K562 (cell line): ENCODE measurements around the gene TMEM181. TPM values are rescaled to one million over a fixed set of nuclear protein-coding genes. Genes with fewer than 3 reads are reported as not detected.
A peak's percentile ranks its signal among the peaks of the same experiment; 100 is the strongest.

Experiments
- ATAC-seq: fragments of 200-7000 bp; cut with Tn5 transposase; 3 replicates; pipeline ENCODE4 v1.9.1; 2020; ENCODE audit warnings: moderate library complexity
- BruUV-seq: library from RNA; stranded (reverse); fragments of 400-500 nt; replicated peaks from 2 replicates; lab custom pipeline; 2021; lab: Mats Ljungman, UMichigan
- CTCF ChIA-PET: fragments of 300-600 bp; formaldehyde crosslinking; extraction: SDS; loops from one replicate; lab custom pipeline; 2021; ENCODE audit warnings: low intra/inter-chr PET ratio; lab: Yijun Ruan, JAX
- POLR2A ChIA-PET: fragments of 300-600, 350-650 bp; sonication (Branson Sonifier 250); formaldehyde crosslinking; extraction: SDS; loops from one replicate; lab custom pipeline; 2021; ENCODE audit warnings: antibody characterized with exemption, inconsistent platforms; lab: Yijun Ruan, JAX
- DNase-seq, 4 experiments: peaks; one replicate each; pipeline versions ENCODE4 v3.0.0 to v3.0.0-alpha.2; 2011 to 2018; ENCODE audit warnings: low spot score in 3 of 4, mixed read lengths in 3 of 4; ENCODE audit errors: extremely low read depth in 1 of 4
- FAIRE-seq: peaks from 2 replicates; lab custom pipeline; 2011; peaks lifted over from hg19 to GRCh38; lab: Jason Lieb, UNC
- H2AFZ ChIP-seq: 2 replicates; pipeline ENCODE4 v1.6.0; 2011; ENCODE audit warnings: low read depth, low read length, control low read depth, inconsistent platforms
- H3K27ac ChIP-seq: fragments of 200-600 bp; 3 replicates; pipeline ENCODE4 v1.8.0; 2011; ENCODE audit warnings: low read depth, mild to moderate bottlenecking, control low read depth, inconsistent platforms, low read length, moderate library complexity, mixed read lengths; ENCODE audit errors: extremely low read depth
- H3K27me3 ChIP-seq, 2 experiments: fragments of 300-600 bp in 1 of 2; 2 replicates in 1 of 2; 3 replicates in 1 of 2; pipeline versions ENCODE4 v1.6.0 to v1.8.0; 2011; ENCODE audit warnings: inconsistent platforms in 2 of 2, low read length in 2 of 2, mild to moderate bottlenecking in 1 of 2, mixed read lengths in 1 of 2, moderate library complexity in 1 of 2; ENCODE audit not compliant: control insufficient read depth in 2 of 2, insufficient read depth in 2 of 2
- H3K36me3 ChIP-seq: fragments of 300-600 bp; 3 replicates; pipeline ENCODE4 v1.8.0; 2011; ENCODE audit warnings: mild to moderate bottlenecking, low read length, inconsistent platforms; ENCODE audit not compliant: control insufficient read depth, insufficient read depth
- H3K4me1 ChIP-seq, 2 experiments: fragments of 200-600 bp in 1 of 2; replicated peaks in 1 of 2; 2 replicates in 1 of 2; 3 replicates in 1 of 2; pipeline versions ENCODE4 v1.5.1 to v1.8.0; 2011; ENCODE audit warnings: inconsistent platforms in 2 of 2, low read length in 2 of 2, mild to moderate bottlenecking in 1 of 2, mixed read lengths in 1 of 2, moderate library complexity in 1 of 2; ENCODE audit not compliant: control insufficient read depth in 2 of 2, insufficient read depth in 2 of 2
- H3K4me2 ChIP-seq: 2 replicates; pipeline ENCODE4 v1.6.1; 2011; ENCODE audit warnings: low read length, control low read depth, inconsistent platforms, mixed read lengths; ENCODE audit not compliant: insufficient read depth
- H3K4me3 ChIP-seq: fragments of 200-600 bp; sonication (generic), shearing (Covaris generic); 2 replicates; pipeline ENCODE4 v1.5.1; 2016; ENCODE audit warnings: control low read depth, inconsistent platforms
- H3K79me2 ChIP-seq: fragments of 200-600 bp; 3 replicates; pipeline ENCODE4 v1.8.0; 2011; ENCODE audit warnings: low read length, inconsistent platforms; ENCODE audit not compliant: control insufficient read depth, insufficient read depth
- H3K9ac ChIP-seq, 2 experiments: 2 replicates each; pipeline versions ENCODE4 v1.6.0 to v1.6.1; 2011; ENCODE audit warnings: low read depth in 2 of 2, low read length in 2 of 2, control low read depth in 1 of 2, inconsistent platforms in 1 of 2, mild to moderate bottlenecking in 1 of 2, mixed read lengths in 1 of 2; ENCODE audit not compliant: insufficient read depth in 1 of 2
- H3K9me1 ChIP-seq: one replicate; pipeline ENCODE4 v1.6.0; 2011; ENCODE audit warnings: inconsistent platforms, mild to moderate bottlenecking, low read length, moderate library complexity; ENCODE audit not compliant: control insufficient read depth, insufficient read depth
- H3K9me3 ChIP-seq: replicated peaks from 2 replicates; pipeline ENCODE4 v1.5.1; 2011; ENCODE audit warnings: low read depth, low read length, inconsistent platforms; ENCODE audit not compliant: control insufficient read depth, insufficient read depth
- H4K20me1 ChIP-seq: replicated peaks from 2 replicates; pipeline ENCODE4 v1.6.1; 2011; ENCODE audit warnings: low read length, inconsistent platforms, mixed read lengths; ENCODE audit not compliant: control insufficient read depth, insufficient read depth
- CTBP1 ChIP-seq: fragments of 450-650 bp; IDR thresholded peaks from 2 replicates; pipeline ENCODE4 v1.6.1; 2016; ENCODE audit warnings: borderline replicate concordance
- CTCFL ChIP-seq: IDR thresholded peaks from 2 replicates; pipeline ENCODE4 v1.6.1; 2011; ENCODE audit warnings: borderline replicate concordance, low read depth, mild to moderate bottlenecking, moderate library complexity, low read length; ENCODE audit not compliant: insufficient read depth, poor library complexity, severe bottlenecking
- HNRNPK ChIP-seq: fragments of 200-400 bp; formaldehyde crosslinking; IDR thresholded peaks from one replicate; pipeline ENCODE4 v1.6.1; 2018; ENCODE audit warnings: mild to moderate bottlenecking, low read depth, low read length; ENCODE audit not compliant: poor library complexity, severe bottlenecking
- PHF20 ChIP-seq: fragments of 450-650 bp; IDR thresholded peaks from 2 replicates; pipeline ENCODE4 v1.6.1; 2018; ENCODE audit not compliant: partially characterized antibody
- RBM25 ChIP-seq: fragments of 200-400 bp; formaldehyde crosslinking; IDR thresholded peaks from 2 replicates; pipeline ENCODE4 v1.6.1; 2018; ENCODE audit warnings: low read length, low read depth, moderate library complexity; ENCODE audit not compliant: severe bottlenecking
- ZBTB33 ChIP-seq: sonication (generic); formaldehyde crosslinking; IDR thresholded peaks from 2 replicates; pipeline ENCODE4 v1.8.1; 2023; ENCODE audit warnings: mild to moderate bottlenecking, missing genetic modification reagents
- WGBS: fragments of 100-300 bp; shearing (Covaris generic); methylation state at CpG from one replicate; pipeline ENCODE4 v1.1.6; 2016; ENCODE audit warnings: low coverage, mixed read lengths; ENCODE audit not compliant: insufficient coverage; ENCODE audit errors: missing lambda C conversion rate; 5-methylcytosine and 5-hydroxymethylcytosine counted together
- in situ Hi-C: fragments of 300-500 bp; cut with MboI; formaldehyde crosslinking; loops from 4 replicates; pipeline ENCODE4 v1.15.0; 2018; ENCODE audit warnings: inconsistent platforms, mixed read lengths
- intact Hi-C: fragments of 100-400 bp; cut with micrococcal nuclease; formaldehyde crosslinking; loops from 2 replicates; pipeline ENCODE4 v1.14.2; 2022
- polyA plus RNA-seq, 8 experiments: library from polyadenylated mRNA; depleted of rRNA in 4 of 8; stranded (reverse) in 5 of 8; unstranded in 3 of 8; fragments of >200 nt; fragmentation: Nextera tagmentation in 2 of 8; fragmentation: Illumina TruSeq in 1 of 8; extraction: Ambion mirVana in 2 of 8; extraction: Trizol in 1 of 8; gene quantifications; 2 replicates each; pipeline versions ENCODE4 v1.2.1 to v1.2.3, GENCODE V29; 2011 to 2014; ENCODE audit warnings: inconsistent platforms in 1 of 8, missing spikeins in 1 of 8
- total RNA-seq, 7 experiments: library from RNA; depleted of rRNA in 6 of 7; stranded (reverse); fragments of >200 nt in 6 of 7; fragmentation: Illumina TruSeq in 2 of 7; extraction: Trizol in 2 of 7; gene quantifications; 2 replicates each; pipeline versions ENCODE4 v1.2.1 to v1.2.3, GENCODE V29; 2011 to 2021; ENCODE audit warnings: low replicate concordance in 1 of 7

The TMEM181 gene
- total and polyA plus RNA-seq, 9 of the 15 experiments (the other 6 are each of a cell fraction or from before 2014, with no cell fraction given) = 5.6 to 27.2 (median 19.9) TPM

DNA sequence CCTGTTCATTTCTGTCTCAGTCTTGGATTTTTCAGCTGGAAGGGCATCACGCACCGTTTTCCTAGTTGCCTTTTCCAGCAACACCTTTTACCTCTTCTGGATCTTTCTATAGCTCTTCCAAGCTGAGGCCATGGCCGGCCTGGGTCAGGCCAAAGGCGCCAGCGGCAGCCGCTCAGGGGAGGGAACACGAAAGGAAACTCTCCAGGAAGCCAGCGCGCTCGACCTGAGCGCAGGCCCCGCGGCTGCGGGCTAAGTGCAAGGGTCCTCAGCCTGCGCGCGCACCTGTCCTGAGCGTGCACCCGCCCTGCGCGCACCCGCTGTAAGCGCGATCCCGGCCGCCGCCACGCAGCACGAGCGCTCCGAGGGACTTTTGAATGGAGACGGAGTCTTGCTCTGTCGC lies 43.8 kb upstream of the TMEM181 start:
- no peaks in the 10 kb centered on the region for H3K36me3 ChIP-seq
- DNase-seq = no peak
- no peak overlapping the region for H3K4me3 ChIP-seq
- no peak overlapping the region for H3K4me2 ChIP-seq
- TF ChIP-seq RBM25 (no peak), HNRNPK (no peak), CTCFL (no peak), CTBP1 (no peak), ZBTB33 (CRISPR knock-in tag) (peak; percentile 61), PHF20 (no peak)
- H3K4me1 ChIP-seq = peaks cover 0 to 3% of the 10 kb centered on the region in 2 experiments; a peak in 2 of 5 replicates
- H3K9ac ChIP-seq = no peak overlapping the region
- ChIA-PET POLR2A (no interaction called here), CTCF (no interaction called here)
- H3K9me1 ChIP-seq = no peaks in the 10 kb centered on the region
- in situ Hi-C loops (no loop called here), intact Hi-C loops (loop anchor here (5.0 kb wide), 1 partner anchor 176 kb away; no protein-coding TSS in a partner anchor)
- H3K27me3 ChIP-seq = peaks cover 41 to 65% of the 10 kb centered on the region in 2 experiments
- H3K79me2 ChIP-seq = no peaks in the 10 kb centered on the region
- no peak for ATAC-seq
- no peak overlapping the region for H3K27ac ChIP-seq
- BruUV-seq = no TSS peak
- H2AFZ ChIP-seq = no peak overlapping the region
- no peaks in the 10 kb centered on the region for H4K20me1 ChIP-seq
- no peak for FAIRE-seq
- 63% methylated on average over 33 of the region's 33 CpGs for WGBS
- no peaks in the 10 kb centered on the region for H3K9me3 ChIP-seq
